Spleen (tissue), 11 donors: Measurements from ENCODE around the gene CATSPER3. TPM values are rescaled to one million over a fixed set of nuclear protein-coding genes. Genes with fewer than 3 reads are reported as not detected.

Experiments used
- DNase-seq: peaks from one replicate; pipeline ENCODE4 v3.0.0-alpha.2; 2020
- H3K27ac ChIP-seq, 8 donors: fragments of 200-600 bp; sonication (generic) in 7 of 8; 1 replicate in 4 of 8; 2 replicates in 4 of 8; pipeline versions ENCODE4 v1.5.0 to v1.8.0; 2016 to 2021; ENCODE audit warnings: inconsistent platforms in 4 of 8, mild to moderate bottlenecking in 4 of 8, moderate library complexity in 1 of 8
- H3K27me3 ChIP-seq, 7 donors: fragments of 200-600 bp; sonication (generic) in 6 of 7; replicated peaks in 1 of 7; 1 replicate in 4 of 7; 2 replicates in 3 of 7; pipeline versions ENCODE4 v1.5.0 to v1.8.0; 2016 to 2021; ENCODE audit warnings: inconsistent platforms in 3 of 7, mild to moderate bottlenecking in 1 of 7
- H3K36me3 ChIP-seq, 6 donors: fragments of 200-600 bp; sonication (generic) in 5 of 6; 1 replicate in 4 of 6; 2 replicates in 2 of 6; pipeline versions ENCODE4 v1.5.0 to v1.8.0; 2016 to 2021; ENCODE audit warnings: inconsistent platforms in 2 of 6
- H3K4me1 ChIP-seq, 6 donors: fragments of 200-600 bp; sonication (generic) in 5 of 6; 1 replicate in 3 of 6; 2 replicates in 3 of 6; pipeline versions ENCODE4 v1.5.0 to v1.8.0; 2016 to 2021; ENCODE audit warnings: inconsistent platforms in 3 of 6
- H3K4me3 ChIP-seq, 8 donors: fragments of 200-600 bp; sonication (generic) in 7 of 8; 1 replicate in 4 of 8; 2 replicates in 4 of 8; pipeline versions ENCODE4 v1.5.0 to v1.8.0; 2016 to 2021; ENCODE audit warnings: inconsistent platforms in 4 of 8, mild to moderate bottlenecking in 4 of 8, moderate library complexity in 2 of 8
- H3K9me3 ChIP-seq, 8 donors: fragments of 200-600 bp; sonication (generic) in 7 of 8; 1 replicate in 4 of 8; 2 replicates in 4 of 8; pipeline versions ENCODE4 v1.5.0 to v1.8.0; 2016 to 2021; ENCODE audit warnings: inconsistent platforms in 4 of 8
- CTCF ChIP-seq, 11 experiments: fragments of 200-600 bp in 7 of 11; fragments of 450-650 bp in 4 of 11; sonication (generic) in 4 of 11; IDR thresholded peaks in 8 of 11; conservative IDR thresholded peaks in 3 of 11; 1 replicate in 7 of 11; 2 replicates in 4 of 11; pipeline versions ENCODE4 v1.4.0 to v1.8.0; 2016 to 2021; ENCODE audit warnings: antibody characterized with exemption in 11 of 11, inconsistent platforms in 4 of 11, mild to moderate bottlenecking in 1 of 11
- POLR2A ChIP-seq, 3 donors: fragments of 450-650 bp; IDR thresholded peaks; one replicate each; pipeline ENCODE4 v1.5.1; 2017; ENCODE audit warnings: antibody characterized with exemption in 3 of 3, mild to moderate bottlenecking in 1 of 3
- POLR2AphosphoS5 ChIP-seq, 3 donors: sonication (generic); formaldehyde crosslinking; IDR thresholded peaks; one replicate each; pipeline ENCODE4 v1.5.1; 2017; ENCODE audit warnings: antibody characterized with exemption in 3 of 3
- WGBS, 5 donors: extraction: QIAGEN DNeasy Blood & Tissue Kit in 3 of 5; methylation state at CpG; one replicate each; pipeline versions ENCODE4 v1.1.5 to v1.1.7; 2013 to 2018; 5-methylcytosine and 5-hydroxymethylcytosine counted together
- intact Hi-C: fragments of 100-400 bp; cut with DNase I; formaldehyde crosslinking; loops from one replicate; pipeline ENCODE4 v1.15.0; 2023; ENCODE audit warnings: low total_unique reads
- polyA plus RNA-seq, 3 donors: library from polyadenylated mRNA; stranded (reverse); fragments of 200-250 nt; gene quantifications; one replicate each; pipeline ENCODE4 v1.2.1, GENCODE V29; 2013
- total RNA-seq, 7 donors: library from RNA; depleted of rRNA in 3 of 7; stranded (reverse); fragments of >200 nt in 3 of 7; fragmentation: NEBNext Ultra II Directional in 4 of 7; extraction: Animal tissue kit (Norgen Biotek cat#: 25700) in 4 of 7; gene quantifications; one replicate each; pipeline versions ENCODE4 v1.1.0 to v1.2.1, GENCODE V29; 2016 to 2021
- donor health status: healthy with polysubstance abuse.
- donor health status: DM: no; HTN: no; CAD: no; lungs with moderate emphysema.
- donor health status: DM: no; HTN: no; CAD: no.
- donor health status: Bipolar disorder and iron deficiency.
- donor health status: healthy.
- donor health status: DM: no; HTN: no; CAD: no.
- donor health status: DM: yes; HTN: yes; CAD: no.

CATSPER3 gene
- total and polyA plus RNA-seq, 10 donors: 0.35 to 0.89 (median 0.44) TPM; not detected in 3

GRCh38 chr5:135026645-135027265 is 59.0 kb downstream of the CATSPER3 start:
- peak; percentile 48 for DNase-seq
- 56 to 73% (median 59%) methylated on average over 11 to 12 of the region's 12 CpGs for WGBS, 5 donors
- no peak overlapping the region for H3K4me3 ChIP-seq
- H3K27me3 ChIP-seq: peaks cover 21 to 79% (median 58%) of the 10 kb centered on the region in 7 donors
- intact Hi-C loops: no loop called here
- H3K36me3 ChIP-seq: no peaks in the 10 kb centered on the region
- H3K9me3 ChIP-seq: peaks cover 0 to 10% (median 0%) of the 10 kb centered on the region in 8 donors
- H3K27ac ChIP-seq: no peak overlapping the region
- no peak for TF ChIP-seq POLR2AphosphoS5 (IDR thresholded peaks at IDR 0.05)
- TF ChIP-seq CTCF (IDR thresholded peaks at IDR 0.05 in 8 of 11, conservative IDR thresholded peaks at IDR 0.05 in 3 of 11): no peak
- no peak for TF ChIP-seq POLR2A (IDR thresholded peaks at IDR 0.05)
- H3K4me1 ChIP-seq: peaks cover 8 to 41% (median 29%) of the 10 kb centered on the region in 6 donors

GRCh38 chr5:135027266-135027696 is 59.6 kb downstream of the CATSPER3 start:
- Histone ChIP-seq H3K9me3 (peaks cover 0 to 10% (median 0%) of the 10 kb centered on the region in 8 donors), H3K27me3 (peaks cover 24 to 84% (median 64%) of the 10 kb centered on the region in 7 donors), H3K4me1 (peaks cover 8 to 46% (median 31%) of the 10 kb centered on the region in 6 donors), H3K27ac (no peak overlapping the region), H3K4me3 (no peak overlapping the region), H3K36me3 (no peaks in the 10 kb centered on the region)
- no peak for DNase-seq
- WGBS, 5 donors: 6 to 15% (median 13%) methylated on average over 21 to 29 of the region's 29 CpGs
- intact Hi-C loops: no loop called here
- no peak for TF ChIP-seq CTCF (IDR thresholded peaks at IDR 0.05 in 8 of 11, conservative IDR thresholded peaks at IDR 0.05 in 3 of 11)
- no peak for TF ChIP-seq POLR2AphosphoS5 (IDR thresholded peaks at IDR 0.05)
- TF ChIP-seq POLR2A (IDR thresholded peaks at IDR 0.05): no peak

- H3K27ac ChIP-seq: no peak overlapping the region
- H3K36me3 ChIP-seq: no peaks in the 10 kb centered on the region
- intact Hi-C loops: no loop called here
- H3K4me1 ChIP-seq: peaks cover 15 to 53% (median 37%) of the 10 kb centered on the region in 6 donors
- H3K27me3 ChIP-seq: peaks cover 29 to 91% (median 70%) of the 10 kb centered on the region in 7 donors
- H3K4me3 ChIP-seq: peak overlapping the region in 1 of 8 donors; percentile 17
- peaks cover 0 to 10% (median 0%) of the 10 kb centered on the region in 8 donors for H3K9me3 ChIP-seq
- DNase-seq: no peak
- TF ChIP-seq POLR2A (IDR thresholded peaks at IDR 0.05) (no peak), CTCF (IDR thresholded peaks at IDR 0.05 in 8 of 11, conservative IDR thresholded peaks at IDR 0.05 in 3 of 11) (no peak), POLR2AphosphoS5 (IDR thresholded peaks at IDR 0.05) (no peak)
- 6 to 18% (median 13%) methylated on average over 50 to 79 of the region's 79 CpGs for WGBS, 5 donors
Measured at GRCh38 chr5:135027697-135028615, 60.2 kb downstream of the CATSPER3 start.
